ENCODE measurements around the gene EXOC6B. TPM values are rescaled to one million over a fixed set of nuclear protein-coding genes. Genes with fewer than 3 reads are reported as not detected.

The EXOC6B gene
- total RNA-seq, 1 experiment from 2014 or later, result 33.7 TPM

GRCh38 chr2:72208225-72208624, 617.6 kb downstream of the EXOC6B start (continued):
- no peak for TF ChIP-seq ZNF532 (CRISPR knock-in tag; IDR thresholded peaks at IDR 0.05; ENCODE audit: borderline replicate concordance)
- TF ChIP-seq SP1 (CRISPR knock-in tag; conservative IDR thresholded peaks at IDR 0.05), result no peak

DNA sequence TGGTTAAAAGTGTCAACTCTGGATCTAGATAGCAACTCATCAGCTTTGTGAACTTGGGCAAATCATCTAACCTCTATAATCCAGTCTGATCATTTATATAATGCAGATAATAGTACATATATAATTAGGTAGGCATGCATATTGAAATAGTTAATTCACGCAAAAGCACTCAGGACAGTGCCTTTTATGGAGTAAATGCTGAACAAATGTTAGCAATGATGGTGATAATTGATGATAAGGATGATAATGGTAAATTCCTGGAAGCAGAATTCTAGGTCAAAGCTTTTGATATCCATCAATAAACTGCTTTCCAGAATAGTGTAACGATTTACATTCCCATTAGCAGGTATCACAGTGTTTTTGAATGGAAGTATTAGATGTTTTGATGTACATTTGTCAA, 618.5 kb downstream of the EXOC6B start:
- H3K9me3 Mint-ChIP-seq, result no peaks in the 10 kb centered on the region
- H3K4me3 Mint-ChIP-seq, result no peak overlapping the region
- H3K4me1 Mint-ChIP-seq, result peaks cover 9% of the 10 kb centered on the region
- ATAC-seq (no peak), DNase-seq (ENCODE audit: low spot score) (no peak)
- ChIA-PET POLR2A (no interaction called here), CTCF (no interaction called here)
- no peaks in the 10 kb centered on the region for H3K27me3 Mint-ChIP-seq (ENCODE audit: low read depth)
- no peaks in the 10 kb centered on the region for H3K36me3 Mint-ChIP-seq
- no peak overlapping the region for H3K27ac Mint-ChIP-seq
- TF ChIP-seq, protein P1, sequence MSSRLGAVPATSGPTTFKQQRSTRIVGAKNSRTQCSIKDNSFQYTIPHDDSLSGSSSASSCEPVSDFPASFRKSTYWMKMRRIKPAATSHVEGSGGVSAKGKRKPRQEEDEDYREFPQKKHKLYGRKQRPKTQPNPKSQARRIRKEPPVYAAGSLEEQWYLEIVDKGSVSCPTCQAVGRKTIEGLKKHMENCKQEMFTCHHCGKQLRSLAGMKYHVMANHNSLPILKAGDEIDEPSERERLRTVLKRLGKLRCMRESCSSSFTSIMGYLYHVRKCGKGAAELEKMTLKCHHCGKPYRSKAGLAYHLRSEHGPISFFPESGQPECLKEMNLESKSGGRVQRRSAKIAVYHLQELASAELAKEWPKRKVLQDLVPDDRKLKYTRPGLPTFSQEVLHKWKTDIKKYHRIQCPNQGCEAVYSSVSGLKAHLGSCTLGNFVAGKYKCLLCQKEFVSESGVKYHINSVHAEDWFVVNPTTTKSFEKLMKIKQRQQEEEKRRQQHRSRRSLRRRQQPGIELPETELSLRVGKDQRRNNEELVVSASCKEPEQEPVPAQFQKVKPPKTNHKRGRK (CRISPR knock-in tag; IDR thresholded peaks at IDR 0.05; ENCODE audit: borderline replicate concordance), result no peak
- no peak for TF ChIP-seq IRF2 (CRISPR knock-in tag; IDR thresholded peaks at IDR 0.05; ENCODE audit: borderline replicate concordance, low read depth)
- no peak for TF ChIP-seq AR (CRISPR knock-in tag; IDR thresholded peaks at IDR 0.05)
- no peak for TF ChIP-seq ZNF532 (CRISPR knock-in tag; IDR thresholded peaks at IDR 0.05; ENCODE audit: borderline replicate concordance)
- TF ChIP-seq ZNF425 (CRISPR knock-in tag; conservative IDR thresholded peaks at IDR 0.05), result no peak
- TF ChIP-seq MXD4 (CRISPR knock-in tag; IDR thresholded peaks at IDR 0.05; ENCODE audit: borderline replicate concordance), result no peak
- no peak for TF ChIP-seq GTF2I (CRISPR knock-in tag; conservative IDR thresholded peaks at IDR 0.05)
- TF ChIP-seq, protein P2, sequence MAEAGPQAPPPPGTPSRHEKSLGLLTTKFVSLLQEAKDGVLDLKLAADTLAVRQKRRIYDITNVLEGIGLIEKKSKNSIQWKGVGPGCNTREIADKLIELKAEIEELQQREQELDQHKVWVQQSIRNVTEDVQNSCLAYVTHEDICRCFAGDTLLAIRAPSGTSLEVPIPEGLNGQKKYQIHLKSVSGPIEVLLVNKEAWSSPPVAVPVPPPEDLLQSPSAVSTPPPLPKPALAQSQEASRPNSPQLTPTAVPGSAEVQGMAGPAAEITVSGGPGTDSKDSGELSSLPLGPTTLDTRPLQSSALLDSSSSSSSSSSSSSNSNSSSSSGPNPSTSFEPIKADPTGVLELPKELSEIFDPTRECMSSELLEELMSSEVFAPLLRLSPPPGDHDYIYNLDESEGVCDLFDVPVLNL (CRISPR knock-in tag; IDR thresholded peaks at IDR 0.05; ENCODE audit: borderline replicate concordance, low read depth), result no peak
- no peak for TF ChIP-seq ZNF317 (CRISPR knock-in tag; IDR thresholded peaks at IDR 0.05; ENCODE audit: borderline replicate concordance, low read depth)
- TF ChIP-seq, protein P3, sequence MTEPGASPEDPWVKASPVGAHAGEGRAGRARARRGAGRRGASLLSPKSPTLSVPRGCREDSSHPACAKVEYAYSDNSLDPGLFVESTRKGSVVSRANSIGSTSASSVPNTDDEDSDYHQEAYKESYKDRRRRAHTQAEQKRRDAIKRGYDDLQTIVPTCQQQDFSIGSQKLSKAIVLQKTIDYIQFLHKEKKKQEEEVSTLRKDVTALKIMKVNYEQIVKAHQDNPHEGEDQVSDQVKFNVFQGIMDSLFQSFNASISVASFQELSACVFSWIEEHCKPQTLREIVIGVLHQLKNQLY (CRISPR knock-in tag; IDR thresholded peaks at IDR 0.05), result no peak
- no peak for TF ChIP-seq HMGA2 (CRISPR knock-in tag; IDR thresholded peaks at IDR 0.05)
- no peak for TF ChIP-seq FOXP1 (CRISPR knock-in tag; IDR thresholded peaks at IDR 0.05; ENCODE audit: borderline replicate concordance)
- TF ChIP-seq, protein P4, sequence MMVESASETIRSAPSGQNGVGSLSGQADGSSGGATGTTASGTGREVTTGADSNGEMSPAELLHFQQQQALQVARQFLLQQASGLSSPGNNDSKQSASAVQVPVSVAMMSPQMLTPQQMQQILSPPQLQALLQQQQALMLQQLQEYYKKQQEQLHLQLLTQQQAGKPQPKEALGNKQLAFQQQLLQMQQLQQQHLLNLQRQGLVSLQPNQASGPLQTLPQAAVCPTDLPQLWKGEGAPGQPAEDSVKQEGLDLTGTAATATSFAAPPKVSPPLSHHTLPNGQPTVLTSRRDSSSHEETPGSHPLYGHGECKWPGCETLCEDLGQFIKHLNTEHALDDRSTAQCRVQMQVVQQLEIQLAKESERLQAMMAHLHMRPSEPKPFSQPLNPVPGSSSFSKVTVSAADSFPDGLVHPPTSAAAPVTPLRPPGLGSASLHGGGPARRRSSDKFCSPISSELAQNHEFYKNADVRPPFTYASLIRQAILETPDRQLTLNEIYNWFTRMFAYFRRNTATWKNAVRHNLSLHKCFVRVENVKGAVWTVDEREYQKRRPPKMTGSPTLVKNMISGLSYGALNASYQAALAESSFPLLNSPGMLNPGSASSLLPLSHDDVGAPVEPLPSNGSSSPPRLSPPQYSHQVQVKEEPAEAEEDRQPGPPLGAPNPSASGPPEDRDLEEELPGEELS (CRISPR knock-in tag; IDR thresholded peaks at IDR 0.05), result no peak
- TF ChIP-seq SP1 (CRISPR knock-in tag; conservative IDR thresholded peaks at IDR 0.05), result no peak
- TF ChIP-seq OVOL2 (CRISPR knock-in tag; IDR thresholded peaks at IDR 0.05; ENCODE audit: borderline replicate concordance), result no peak
